ENCODE results near the gene NAA30.

DNA sequence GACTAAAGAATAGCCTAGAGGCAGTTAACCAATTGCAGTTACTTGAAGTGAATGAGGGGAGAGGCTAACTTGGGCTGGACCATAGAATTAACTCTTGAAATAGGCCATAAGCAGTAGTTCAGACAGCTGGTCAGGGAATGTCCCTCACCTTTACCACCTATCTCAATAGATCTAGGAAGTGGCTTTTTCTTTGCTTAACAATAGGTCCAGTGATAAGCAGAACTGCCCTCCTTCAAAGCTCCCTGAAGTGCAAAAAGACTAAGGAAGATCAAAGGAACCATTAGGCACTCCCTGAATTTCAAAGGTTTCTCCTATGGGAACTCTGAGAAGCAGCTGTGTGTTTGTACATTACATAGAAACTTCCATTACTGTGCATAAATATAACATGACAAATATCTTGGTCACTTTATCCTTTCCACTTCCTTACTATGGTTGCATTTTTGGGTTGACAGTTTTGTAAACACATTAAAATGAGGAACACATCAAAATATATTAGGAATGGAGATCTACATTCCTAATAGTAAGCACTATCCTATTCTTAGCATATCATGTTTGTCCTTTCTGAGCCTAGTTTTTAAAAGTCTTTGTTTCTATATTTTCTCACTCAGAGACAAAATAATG is 7.2 kb upstream of the NAA30 start:
- TF ChIP-seq, protein P1, sequence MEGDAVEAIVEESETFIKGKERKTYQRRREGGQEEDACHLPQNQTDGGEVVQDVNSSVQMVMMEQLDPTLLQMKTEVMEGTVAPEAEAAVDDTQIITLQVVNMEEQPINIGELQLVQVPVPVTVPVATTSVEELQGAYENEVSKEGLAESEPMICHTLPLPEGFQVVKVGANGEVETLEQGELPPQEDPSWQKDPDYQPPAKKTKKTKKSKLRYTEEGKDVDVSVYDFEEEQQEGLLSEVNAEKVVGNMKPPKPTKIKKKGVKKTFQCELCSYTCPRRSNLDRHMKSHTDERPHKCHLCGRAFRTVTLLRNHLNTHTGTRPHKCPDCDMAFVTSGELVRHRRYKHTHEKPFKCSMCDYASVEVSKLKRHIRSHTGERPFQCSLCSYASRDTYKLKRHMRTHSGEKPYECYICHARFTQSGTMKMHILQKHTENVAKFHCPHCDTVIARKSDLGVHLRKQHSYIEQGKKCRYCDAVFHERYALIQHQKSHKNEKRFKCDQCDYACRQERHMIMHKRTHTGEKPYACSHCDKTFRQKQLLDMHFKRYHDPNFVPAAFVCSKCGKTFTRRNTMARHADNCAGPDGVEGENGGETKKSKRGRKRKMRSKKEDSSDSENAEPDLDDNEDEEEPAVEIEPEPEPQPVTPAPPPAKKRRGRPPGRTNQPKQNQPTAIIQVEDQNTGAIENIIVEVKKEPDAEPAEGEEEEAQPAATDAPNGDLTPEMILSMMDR (IDR thresholded peaks at IDR 0.05): no peak
- no peak for TF ChIP-seq POLR2A (IDR thresholded peaks at IDR 0.05)
